Calu3 (cell line): ENCODE data around the gene CBL. TPM values are rescaled to one million over a fixed set of nuclear protein-coding genes. Genes with fewer than 3 reads are reported as not detected.
"Not testable (repeated sequence)": the region's sequence is repeated elsewhere in the genome, so short reads cannot be mapped to it uniquely, and the experiment has no call there.

Experiments
- BruUV-seq: library from RNA; stranded (reverse); fragments of 400-500 nt; replicated peaks from 2 replicates; lab custom pipeline; 2021; lab: Mats Ljungman, UMichigan
- CTCF ChIA-PET: fragments of 300-600 bp; sonication (Branson Sonifier 250); formaldehyde crosslinking; loops from one replicate; lab custom pipeline; 2022; ENCODE audit warnings: antibody characterized with exemption; lab: Charles Lee
- DNase-seq: peaks from one replicate; pipeline ENCODE4 v3.0.0; 2022
- H3K27ac Mint-ChIP-seq: one replicate; pipeline ENCODE4 v1.8.0; 2022; ENCODE audit warnings: mixed read lengths; ENCODE audit not compliant: unreplicated experiment
- H3K27me3 Mint-ChIP-seq: one replicate; pipeline ENCODE4 v1.8.0; 2022; ENCODE audit warnings: mixed read lengths; ENCODE audit not compliant: unreplicated experiment
- H3K36me3 Mint-ChIP-seq: one replicate; pipeline ENCODE4 v1.8.0; 2022; ENCODE audit warnings: mild to moderate bottlenecking, moderate library complexity, mixed read lengths; ENCODE audit not compliant: insufficient read depth, unreplicated experiment
- H3K4me1 Mint-ChIP-seq: one replicate; pipeline ENCODE4 v1.8.0; 2022; ENCODE audit warnings: mild to moderate bottlenecking, low read depth, mixed read lengths; ENCODE audit not compliant: unreplicated experiment
- H3K4me3 Mint-ChIP-seq: one replicate; pipeline ENCODE4 v1.8.0; 2022; ENCODE audit warnings: mild to moderate bottlenecking, low read depth, moderate library complexity, mixed read lengths; ENCODE audit not compliant: unreplicated experiment
- H3K9me3 Mint-ChIP-seq: one replicate; pipeline ENCODE4 v1.8.0; 2022; ENCODE audit warnings: low read depth, mixed read lengths; ENCODE audit not compliant: unreplicated experiment
- intact Hi-C: fragments of 100-400 bp; cut with micrococcal nuclease; formaldehyde crosslinking; loops from one replicate; pipeline ENCODE4 v1.10.0; 2022; ENCODE audit not compliant: unreplicated experiment
- total RNA-seq: library from RNA; stranded (reverse); gene quantifications from 2 replicates; pipeline ENCODE4 v1.2.3, GENCODE V29; 2022
- TF ChIP-seq, protein P1 (sequence below): fragments of 200-600 bp; IDR thresholded peaks from one replicate; pipeline ENCODE4 v1.8.0; 2022; ENCODE audit warnings: antibody characterized with exemption; ENCODE audit not compliant: unreplicated experiment

The CBL gene
- total RNA-seq, 1 experiment from 2014 or later, result 15.9 TPM

DNA sequence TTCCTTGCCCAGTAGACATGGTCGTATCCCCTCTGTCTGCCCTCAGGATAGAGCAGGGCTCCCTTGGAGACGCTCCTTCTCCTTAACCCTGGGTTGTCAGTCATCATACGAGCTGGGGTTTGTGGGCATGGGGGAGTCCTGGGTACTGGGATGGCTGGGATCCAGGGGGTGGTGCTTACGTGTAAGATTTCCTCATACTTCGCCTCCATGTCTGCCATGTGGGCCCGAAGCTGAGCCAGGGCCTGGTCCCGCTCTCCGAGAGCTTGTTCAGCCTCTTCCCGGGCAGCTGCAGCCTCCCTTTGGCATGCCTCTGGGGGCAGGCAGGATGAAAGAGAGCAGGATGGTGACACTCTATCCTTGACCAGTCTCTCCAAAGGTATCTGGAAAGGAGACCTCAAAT, 15.6 kb upstream of the CBL start:
- no peak for DNase-seq
- Mint-ChIP-seq H3K9me3 (no peaks in the 10 kb centered on the region), H3K27me3 (peaks cover 25% of the 10 kb centered on the region), H3K27ac (no peak overlapping the region), H3K4me1 (peaks cover 9% of the 10 kb centered on the region), H3K4me3 (no peak overlapping the region), H3K36me3 (peaks cover 6% of the 10 kb centered on the region)
- CTCF ChIA-PET, result interaction anchor here (0.5 to 0.6 kb wide), 2 partner anchors 46 to 53 kb away, joined by 4 read pairs; no protein-coding TSS in a partner anchor
- intact Hi-C loops, result no loop called here
- TF ChIP-seq, protein P1, sequence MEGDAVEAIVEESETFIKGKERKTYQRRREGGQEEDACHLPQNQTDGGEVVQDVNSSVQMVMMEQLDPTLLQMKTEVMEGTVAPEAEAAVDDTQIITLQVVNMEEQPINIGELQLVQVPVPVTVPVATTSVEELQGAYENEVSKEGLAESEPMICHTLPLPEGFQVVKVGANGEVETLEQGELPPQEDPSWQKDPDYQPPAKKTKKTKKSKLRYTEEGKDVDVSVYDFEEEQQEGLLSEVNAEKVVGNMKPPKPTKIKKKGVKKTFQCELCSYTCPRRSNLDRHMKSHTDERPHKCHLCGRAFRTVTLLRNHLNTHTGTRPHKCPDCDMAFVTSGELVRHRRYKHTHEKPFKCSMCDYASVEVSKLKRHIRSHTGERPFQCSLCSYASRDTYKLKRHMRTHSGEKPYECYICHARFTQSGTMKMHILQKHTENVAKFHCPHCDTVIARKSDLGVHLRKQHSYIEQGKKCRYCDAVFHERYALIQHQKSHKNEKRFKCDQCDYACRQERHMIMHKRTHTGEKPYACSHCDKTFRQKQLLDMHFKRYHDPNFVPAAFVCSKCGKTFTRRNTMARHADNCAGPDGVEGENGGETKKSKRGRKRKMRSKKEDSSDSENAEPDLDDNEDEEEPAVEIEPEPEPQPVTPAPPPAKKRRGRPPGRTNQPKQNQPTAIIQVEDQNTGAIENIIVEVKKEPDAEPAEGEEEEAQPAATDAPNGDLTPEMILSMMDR, result no peak
- no TSS peak for BruUV-seq

DNA sequence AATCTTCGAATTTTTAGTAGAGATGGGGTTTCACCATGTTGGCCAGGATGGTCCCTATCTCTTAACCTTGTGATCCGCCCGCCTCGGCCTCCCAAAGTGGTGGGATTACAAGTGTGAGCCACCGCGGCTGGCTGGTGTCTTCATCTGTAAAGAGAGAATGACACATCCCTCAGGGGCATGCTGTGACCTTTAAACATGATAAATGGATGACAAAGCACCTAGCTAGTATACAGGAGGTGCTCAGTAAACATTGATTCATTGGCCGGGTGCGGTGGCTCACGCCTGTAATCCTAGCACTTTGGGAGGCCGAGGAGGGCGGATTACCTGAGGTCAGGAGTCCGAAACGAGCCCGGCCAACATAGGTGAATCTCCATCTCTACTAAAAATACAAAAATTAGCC, 14.9 kb upstream of the CBL start:
- H3K36me3 Mint-ChIP-seq, H3K9me3 Mint-ChIP-seq, H3K27ac Mint-ChIP-seq, H3K4me3 Mint-ChIP-seq, DNase-seq, H3K4me1 Mint-ChIP-seq, intact Hi-C loops, BruUV-seq: not testable (repeated sequence)
- CTCF ChIA-PET, result interaction anchor here (0.6 to 1.2 kb wide), 3 partner anchors 47 to 89 kb away, joined by 3 to 4 read pairs (median 3); partner anchors contain the start of gene C2CD2L
- H3K27me3 Mint-ChIP-seq, result peaks cover 17% of the 10 kb centered on the region

DNA sequence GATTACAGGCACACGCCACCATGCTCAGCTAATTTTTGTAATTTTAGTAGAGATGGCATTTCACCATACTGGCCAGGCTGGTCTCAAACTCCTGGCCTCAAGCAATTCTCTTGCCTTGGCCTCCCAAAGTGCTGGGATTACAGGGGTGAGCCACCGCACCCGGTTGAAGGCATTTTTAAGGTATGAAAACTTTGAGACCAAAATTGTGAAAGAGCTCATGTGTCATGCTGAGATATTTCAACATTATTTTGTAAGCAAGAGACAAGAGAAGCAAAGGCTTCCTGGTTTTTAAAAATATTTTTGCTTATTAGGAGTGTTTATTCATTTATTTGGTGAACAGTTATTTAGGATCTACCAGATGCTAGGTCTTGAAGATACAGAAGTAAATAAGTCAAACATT, 14.0 kb upstream of the CBL start:
- H3K27ac Mint-ChIP-seq, result no peak overlapping the region
- no peak overlapping the region for H3K4me3 Mint-ChIP-seq
- peaks cover 6% of the 10 kb centered on the region for H3K36me3 Mint-ChIP-seq
- peaks cover 12% of the 10 kb centered on the region for H3K27me3 Mint-ChIP-seq
- CTCF ChIA-PET, result interaction anchor here (1.2 kb wide), 1 partner anchor 85 kb away, joined by 3 read pairs; the partner anchor contains the start of gene C2CD2L
- H3K4me1 Mint-ChIP-seq, result peaks cover 7% of the 10 kb centered on the region
- intact Hi-C loops, result no loop called here
- no TSS peak for BruUV-seq
- TF ChIP-seq, protein P1, result no peak
- no peak for DNase-seq
- H3K9me3 Mint-ChIP-seq, result no peaks in the 10 kb centered on the region

DNA sequence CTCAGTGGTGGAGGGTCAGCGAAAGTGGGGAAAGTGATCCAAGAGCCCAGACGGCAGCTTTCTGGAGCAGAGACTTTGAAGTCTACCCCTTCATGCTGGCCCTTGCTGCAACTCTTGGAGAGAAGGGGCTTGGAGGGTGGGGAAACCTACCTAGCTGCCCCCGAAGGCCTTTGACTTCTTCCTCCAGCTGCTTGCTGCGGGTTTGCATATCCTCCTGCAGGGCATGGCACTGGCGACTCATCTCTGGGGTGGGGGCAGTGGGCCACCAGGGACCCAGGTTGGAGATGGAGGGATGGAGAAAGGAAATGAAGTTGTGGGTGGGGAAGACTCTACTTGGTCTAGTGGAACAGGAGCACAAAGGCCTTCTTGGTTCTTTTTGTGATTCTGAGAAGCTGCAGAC, 13.1 kb upstream of the CBL start:
- BruUV-seq, result no TSS peak
- intact Hi-C loops, result no loop called here

DNA sequence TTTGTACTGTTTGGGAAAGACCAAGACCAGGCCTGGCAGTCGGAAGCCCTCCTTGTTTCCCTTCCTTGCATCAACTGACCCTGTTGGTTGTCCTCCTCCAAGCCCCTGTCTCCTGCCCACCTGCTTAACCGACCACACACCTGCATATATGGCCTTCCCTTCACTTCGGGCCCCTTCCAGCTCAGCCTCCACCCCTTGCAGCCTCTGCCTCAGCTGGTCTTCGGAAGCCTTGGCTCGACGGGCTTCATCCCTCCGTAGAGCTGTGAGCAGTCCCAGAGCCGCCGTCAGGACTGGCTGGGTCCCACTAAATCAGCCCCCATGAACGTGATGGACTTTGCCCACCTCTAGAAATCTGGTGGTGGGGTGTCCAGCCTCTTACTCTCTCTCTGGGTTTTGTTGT, 12.5 kb upstream of the CBL start:
- no peak overlapping the region for H3K27ac Mint-ChIP-seq
- CTCF ChIA-PET, result no interaction called here
- peaks cover 6% of the 10 kb centered on the region for H3K36me3 Mint-ChIP-seq
- peaks cover 12% of the 10 kb centered on the region for H3K27me3 Mint-ChIP-seq
- DNase-seq, result no peak
- intact Hi-C loops, result no loop called here
- H3K9me3 Mint-ChIP-seq, result no peaks in the 10 kb centered on the region
- TF ChIP-seq, protein P1, result no peak
- H3K4me1 Mint-ChIP-seq, result peaks cover 9% of the 10 kb centered on the region
- no TSS peak for BruUV-seq
- H3K4me3 Mint-ChIP-seq, result no peak overlapping the region

More for the DNA sequence above, 13.1 kb upstream of the CBL start:
- no peak for DNase-seq
- H3K4me3 Mint-ChIP-seq, result no peak overlapping the region
- peaks cover 9% of the 10 kb centered on the region for H3K4me1 Mint-ChIP-seq
- H3K36me3 Mint-ChIP-seq, result peaks cover 6% of the 10 kb centered on the region
- H3K9me3 Mint-ChIP-seq, result no peaks in the 10 kb centered on the region
- no peak overlapping the region for H3K27ac Mint-ChIP-seq
- CTCF ChIA-PET, result no interaction called here
- peaks cover 12% of the 10 kb centered on the region for H3K27me3 Mint-ChIP-seq
- TF ChIP-seq, protein P1, result no peak
